Smooth muscle cell (in vitro differentiated cells): ENCODE measurements around the gene DOCK10. TPM values are rescaled to one million over a fixed set of nuclear protein-coding genes. Genes with fewer than 3 reads are reported as not detected.

Source experiments
- DNase-seq: peaks from one replicate; lab custom pipeline; 2025; ENCODE audit not compliant: unreplicated experiment; lab: John Stamatoyannopoulos, UW
- H2AFZ ChIP-seq: fragments of 200-600 bp; sonication (generic); 2 replicates; pipeline ENCODE4 v1.6.0; 2016; ENCODE audit warnings: antibody characterized with exemption, low read depth, mild to moderate bottlenecking
- H3F3A ChIP-seq: fragments of 200-600 bp; sonication (generic); 2 replicates; pipeline ENCODE4 v1.6.0; 2017; ENCODE audit warnings: antibody characterized with exemption, low read depth
- H3K27ac ChIP-seq: fragments of 200-600 bp; sonication (generic); 2 replicates; pipeline ENCODE4 v1.5.1; 2016; ENCODE audit warnings: low read depth, mild to moderate bottlenecking
- H3K27me3 ChIP-seq: fragments of 200-600 bp; sonication (generic); 2 replicates; pipeline ENCODE4 v1.6.1; 2016; ENCODE audit warnings: low read depth, mild to moderate bottlenecking
- H3K36me3 ChIP-seq: fragments of 200-600 bp; sonication (generic); 2 replicates; pipeline ENCODE4 v1.5.1; 2016; ENCODE audit warnings: low read depth
- H3K4me1 ChIP-seq: fragments of 200-600 bp; sonication (generic); 2 replicates; pipeline ENCODE4 v1.5.1; 2016; ENCODE audit warnings: low read depth
- H3K4me2 ChIP-seq: fragments of 200-600 bp; sonication (generic); 2 replicates; pipeline ENCODE4 v1.6.0; 2016; ENCODE audit warnings: mild to moderate bottlenecking
- H3K4me3 ChIP-seq: fragments of 200-600 bp; sonication (generic); 2 replicates; pipeline ENCODE4 v1.5.1; 2016; ENCODE audit warnings: mild to moderate bottlenecking
- H3K79me2 ChIP-seq: fragments of 200-600 bp; sonication (generic); 2 replicates; pipeline ENCODE4 v1.6.0; 2016; ENCODE audit warnings: low read depth, mild to moderate bottlenecking
- H3K9ac ChIP-seq: fragments of 200-600 bp; sonication (generic); 2 replicates; pipeline ENCODE4 v1.6.0; 2016; ENCODE audit warnings: low read depth
- H3K9me3 ChIP-seq: fragments of 200-600 bp; sonication (generic); replicated peaks from 2 replicates; pipeline ENCODE4 v1.5.1; 2016; ENCODE audit warnings: low read depth
- H4K20me1 ChIP-seq: fragments of 200-600 bp; sonication (generic); 2 replicates; pipeline ENCODE4 v1.6.0; 2016; ENCODE audit warnings: low read depth
- CTCF ChIP-seq: fragments of 200-600 bp; sonication (generic); IDR thresholded peaks from 2 replicates; pipeline ENCODE4 v1.5.1; 2017; ENCODE audit warnings: borderline replicate concordance, mild to moderate bottlenecking, antibody characterized with exemption; ENCODE audit not compliant: insufficient read depth, poor library complexity, severe bottlenecking
- WGBS: methylation state at CpG from one replicate; pipeline ENCODE4 v1.1.7; 2016; ENCODE audit warnings: low lambda C conversion rate; 5-methylcytosine and 5-hydroxymethylcytosine counted together
- polyA plus RNA-seq: library from polyadenylated mRNA; unstranded; fragments of >200 nt; fragmentation: Nextera tagmentation; extraction: Ambion mirVana; gene quantifications from 2 replicates; pipeline ENCODE4 v1.2.1, GENCODE V29; 2016
- total RNA-seq: library from RNA; depleted of rRNA; stranded (reverse); fragments of >200 nt; gene quantifications from 2 replicates; pipeline ENCODE4 v1.2.3, GENCODE V29; 2014

DOCK10 gene
- total and polyA plus RNA-seq, 2 experiments from 2014 or later = 0.04 TPM; not detected in 1

GRCh38 chr2:224749136-224749535, 293.1 kb downstream of the DOCK10 start:
- no peaks in the 10 kb centered on the region for H3K9me3 ChIP-seq
- 53% methylated on average over 1 of the region's 1 CpG for WGBS
- no peaks in the 10 kb centered on the region for H3F3A ChIP-seq
- H3K79me2 ChIP-seq = no peaks in the 10 kb centered on the region
- H3K4me2 ChIP-seq = no peak overlapping the region
- H3K27ac ChIP-seq = no peak overlapping the region
- TF ChIP-seq CTCF = no peak
- H3K4me1 ChIP-seq = no peaks in the 10 kb centered on the region
- no peak overlapping the region for H3K4me3 ChIP-seq
- peaks cover 4% of the 10 kb centered on the region for H3K27me3 ChIP-seq
- no peaks in the 10 kb centered on the region for H3K36me3 ChIP-seq
- H4K20me1 ChIP-seq = no peaks in the 10 kb centered on the region
- no peak overlapping the region for H2AFZ ChIP-seq
- H3K9ac ChIP-seq = no peak overlapping the region
- no peak for DNase-seq

DNA sequence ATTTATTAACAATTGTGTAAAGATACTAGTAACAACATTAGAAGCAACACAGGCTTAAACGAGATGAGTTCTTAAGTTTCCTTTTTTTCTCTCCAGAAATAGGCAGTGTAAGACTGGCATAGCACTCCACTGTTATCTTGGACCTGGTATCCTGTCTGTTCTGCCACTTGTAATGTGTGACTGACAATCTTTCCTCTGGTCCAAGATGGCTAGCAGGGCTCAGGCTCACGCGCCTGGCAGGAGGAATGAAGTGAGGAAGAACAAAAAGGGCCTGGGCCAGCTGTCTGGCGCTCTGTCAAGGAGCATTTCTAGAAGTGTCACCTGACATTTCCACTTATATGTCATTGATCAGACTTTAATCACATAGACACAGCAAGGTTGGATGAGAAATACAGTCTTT, 294.5 kb downstream of the DOCK10 start:
- no peak overlapping the region for H3K27ac ChIP-seq
- H3K9ac ChIP-seq = no peak overlapping the region
- H3K4me1 ChIP-seq = no peaks in the 10 kb centered on the region
- DNase-seq = no peak
- H3K9me3 ChIP-seq = no peaks in the 10 kb centered on the region
- no peaks in the 10 kb centered on the region for H4K20me1 ChIP-seq
- no peaks in the 10 kb centered on the region for H3K36me3 ChIP-seq
- H3K27me3 ChIP-seq = peaks cover 4% of the 10 kb centered on the region
- no peak overlapping the region for H3K4me3 ChIP-seq
- TF ChIP-seq CTCF = no peak
- no peaks in the 10 kb centered on the region for H3K79me2 ChIP-seq
- H2AFZ ChIP-seq = no peak overlapping the region
- 94% methylated on average over 4 of the region's 4 CpGs for WGBS
- no peaks in the 10 kb centered on the region for H3F3A ChIP-seq
- no peak overlapping the region for H3K4me2 ChIP-seq

DNA sequence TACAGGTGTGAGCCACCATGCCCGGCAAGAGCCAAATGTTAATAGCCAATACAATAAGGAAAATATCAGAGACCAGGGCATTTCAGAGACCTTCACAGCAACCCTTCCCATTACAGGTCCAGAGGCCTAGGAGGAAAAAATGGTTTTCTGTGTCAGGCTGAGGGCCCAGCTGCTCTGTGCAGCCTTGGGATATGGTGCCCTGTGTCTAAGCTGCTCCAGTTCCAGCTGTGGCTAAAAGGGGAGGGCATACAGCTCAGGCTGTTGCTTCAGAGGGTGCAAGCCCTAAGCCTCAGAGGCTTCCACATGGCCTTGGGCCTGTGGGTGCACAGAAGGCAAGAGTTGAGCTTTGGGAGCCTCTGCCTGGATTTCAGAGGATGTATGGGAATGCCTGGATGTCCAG, 306.0 kb downstream of the DOCK10 start:
- no peak for TF ChIP-seq CTCF
- WGBS = 96% methylated on average over 1 of the region's 1 CpG

DNA sequence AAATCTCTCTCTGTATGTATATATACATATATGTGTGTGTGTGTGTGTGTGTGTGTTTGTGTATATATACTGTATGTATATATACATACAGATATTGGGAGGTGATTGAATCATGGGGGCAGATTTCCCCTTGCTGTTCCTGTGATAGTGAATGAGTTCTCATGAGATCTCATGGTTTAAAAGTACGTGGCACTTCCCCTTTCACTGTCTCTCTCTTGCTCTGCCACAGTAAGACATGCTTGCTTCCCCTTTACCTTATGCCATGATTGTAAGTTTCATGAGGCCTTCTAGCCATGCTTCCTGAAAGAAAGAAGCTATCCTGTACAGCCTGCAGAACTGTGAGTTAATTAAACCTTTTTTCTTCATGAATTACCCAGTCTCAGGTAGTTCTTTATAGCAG, 307.3 kb downstream of the DOCK10 start:
- Histone ChIP-seq H3F3A (no peaks in the 10 kb centered on the region), H3K4me2 (no peak overlapping the region), H3K27ac (no peak overlapping the region), H3K4me3 (no peak overlapping the region), H3K27me3 (no peaks in the 10 kb centered on the region), H2AFZ (no peak overlapping the region), H3K9me3 (no peaks in the 10 kb centered on the region), H4K20me1 (no peaks in the 10 kb centered on the region), H3K9ac (no peak overlapping the region), H3K36me3 (no peaks in the 10 kb centered on the region), H3K4me1 (no peaks in the 10 kb centered on the region), H3K79me2 (no peaks in the 10 kb centered on the region)
- 73% methylated on average over 1 of the region's 1 CpG for WGBS
- TF ChIP-seq CTCF = no peak
- DNase-seq = no peak

More for the DNA sequence above, 306.0 kb downstream of the DOCK10 start:
- Histone ChIP-seq H3K4me2 (no peak overlapping the region), H4K20me1 (no peaks in the 10 kb centered on the region), H3K36me3 (no peaks in the 10 kb centered on the region), H3K27me3 (no peaks in the 10 kb centered on the region), H3K9me3 (no peaks in the 10 kb centered on the region), H3K4me1 (no peaks in the 10 kb centered on the region), H3K27ac (no peak overlapping the region), H3K79me2 (no peaks in the 10 kb centered on the region), H3K9ac (no peak overlapping the region), H3K4me3 (no peak overlapping the region), H2AFZ (no peak overlapping the region), H3F3A (no peaks in the 10 kb centered on the region)
- DNase-seq = no peak
